ENCODE results near the gene NR4A3. TPM values are rescaled to one million over a fixed set of nuclear protein-coding genes. Genes with fewer than 3 reads are reported as not detected.
A peak's percentile ranks its signal among the peaks of the same experiment; 100 is the strongest.

NR4A3 gene
- total RNA-seq, 1 donor from 2014 or later = not detected

DNA sequence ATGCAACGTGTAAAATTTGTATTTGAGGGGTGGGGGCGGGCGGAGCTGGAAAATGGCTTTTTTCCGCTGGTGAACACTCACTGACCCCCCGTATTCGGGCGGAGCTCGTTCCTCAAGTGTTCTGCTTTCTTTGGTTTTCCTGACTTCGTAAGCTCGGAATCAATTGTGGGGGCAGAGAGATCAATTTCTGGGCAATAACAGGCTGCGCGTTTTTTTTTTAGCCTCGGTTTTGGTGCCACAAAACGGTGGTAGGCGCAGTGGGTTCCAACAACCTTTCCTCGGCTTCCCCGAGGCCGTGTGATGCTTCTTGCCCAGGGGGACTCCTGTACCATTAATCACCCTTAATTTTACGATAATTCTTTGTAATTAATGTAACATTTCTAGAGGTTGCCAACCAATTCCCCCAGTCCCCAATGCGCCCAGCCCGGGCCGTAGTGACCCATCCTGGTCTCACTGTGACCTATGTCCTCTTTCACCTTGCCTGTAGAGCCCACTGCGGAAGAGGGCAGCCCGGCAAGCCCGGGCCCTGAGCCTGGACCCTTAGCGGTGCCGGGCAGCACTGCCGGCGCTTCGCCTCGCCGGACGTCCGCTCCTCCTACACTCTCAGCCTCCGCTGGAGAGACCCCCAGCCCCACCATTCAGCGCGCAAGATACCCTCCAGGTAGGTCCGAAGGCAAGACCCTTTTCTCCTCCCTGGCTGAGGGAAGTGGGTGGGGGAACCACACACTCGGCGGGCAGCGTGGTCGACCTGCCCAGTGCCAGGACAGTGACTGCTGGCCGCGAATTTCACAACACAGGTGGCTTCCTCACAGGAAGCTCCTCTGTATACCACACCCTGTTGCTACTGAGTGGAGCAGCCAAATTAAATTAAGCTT is 3.7 kb downstream of the NR4A3 start:
- H3K4me3 ChIP-seq (ENCODE audit: low read depth, low read length) = peak overlapping the region; percentile 89
- TF ChIP-seq CTCF (conservative IDR thresholded peaks at IDR 0.05; ENCODE audit: low read depth, low read length) = no peak
- no peak for DNase-seq (ENCODE audit: low read depth)

DNA sequence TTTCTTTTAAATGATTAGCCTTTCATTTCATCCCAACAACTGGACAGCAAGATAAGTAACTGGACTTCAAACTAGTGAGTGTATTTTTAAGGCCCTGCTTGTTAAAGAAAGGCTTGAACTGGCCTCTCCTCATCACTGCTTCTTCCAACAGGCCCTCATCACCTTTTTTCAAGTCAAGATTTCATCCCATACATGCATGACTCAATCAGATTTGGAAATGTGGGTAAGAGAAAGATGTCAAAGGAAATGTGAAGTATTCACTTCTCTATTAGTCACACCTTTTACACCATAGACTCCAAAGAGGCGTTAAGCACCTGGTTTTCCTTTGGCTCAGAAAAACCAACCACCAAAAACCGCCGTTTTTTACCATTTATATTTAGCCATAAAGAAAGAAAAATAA is 4.9 kb downstream of the NR4A3 start:
- H3K4me3 ChIP-seq (ENCODE audit: low read depth, low read length) = no peak overlapping the region
- no peak for DNase-seq (ENCODE audit: low read depth)
- TF ChIP-seq CTCF (conservative IDR thresholded peaks at IDR 0.05; ENCODE audit: low read depth, low read length) = no peak

- no peak for TF ChIP-seq CTCF (conservative IDR thresholded peaks at IDR 0.05; ENCODE audit: low read depth, low read length)
- no peak for DNase-seq (ENCODE audit: low read depth)
- no peak overlapping the region for H3K4me3 ChIP-seq (ENCODE audit: low read depth, low read length)
Measured at GRCh38 chr9:99827244-99827643, 5.6 kb downstream of the NR4A3 start.

DNA sequence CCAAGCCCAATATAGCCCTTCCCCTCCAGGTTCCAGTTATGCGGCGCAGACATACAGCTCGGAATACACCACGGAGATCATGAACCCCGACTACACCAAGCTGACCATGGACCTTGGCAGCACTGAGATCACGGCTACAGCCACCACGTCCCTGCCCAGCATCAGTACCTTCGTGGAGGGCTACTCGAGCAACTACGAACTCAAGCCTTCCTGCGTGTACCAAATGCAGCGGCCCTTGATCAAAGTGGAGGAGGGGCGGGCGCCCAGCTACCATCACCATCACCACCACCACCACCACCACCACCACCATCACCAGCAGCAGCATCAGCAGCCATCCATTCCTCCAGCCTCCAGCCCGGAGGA is 6.3 kb downstream of the NR4A3 start:
- H3K4me3 ChIP-seq (ENCODE audit: low read depth, low read length) = no peak overlapping the region
- no peak for DNase-seq (ENCODE audit: low read depth)
- TF ChIP-seq CTCF (conservative IDR thresholded peaks at IDR 0.05; ENCODE audit: low read depth, low read length) = no peak

- H3K4me3 ChIP-seq (ENCODE audit: low read depth, low read length) = no peak overlapping the region
- no peak for DNase-seq (ENCODE audit: low read depth)
- TF ChIP-seq CTCF (conservative IDR thresholded peaks at IDR 0.05; ENCODE audit: low read depth, low read length) = no peak
Measured at GRCh38 chr9:99828417-99829176, 6.9 kb downstream of the NR4A3 start.

DNA sequence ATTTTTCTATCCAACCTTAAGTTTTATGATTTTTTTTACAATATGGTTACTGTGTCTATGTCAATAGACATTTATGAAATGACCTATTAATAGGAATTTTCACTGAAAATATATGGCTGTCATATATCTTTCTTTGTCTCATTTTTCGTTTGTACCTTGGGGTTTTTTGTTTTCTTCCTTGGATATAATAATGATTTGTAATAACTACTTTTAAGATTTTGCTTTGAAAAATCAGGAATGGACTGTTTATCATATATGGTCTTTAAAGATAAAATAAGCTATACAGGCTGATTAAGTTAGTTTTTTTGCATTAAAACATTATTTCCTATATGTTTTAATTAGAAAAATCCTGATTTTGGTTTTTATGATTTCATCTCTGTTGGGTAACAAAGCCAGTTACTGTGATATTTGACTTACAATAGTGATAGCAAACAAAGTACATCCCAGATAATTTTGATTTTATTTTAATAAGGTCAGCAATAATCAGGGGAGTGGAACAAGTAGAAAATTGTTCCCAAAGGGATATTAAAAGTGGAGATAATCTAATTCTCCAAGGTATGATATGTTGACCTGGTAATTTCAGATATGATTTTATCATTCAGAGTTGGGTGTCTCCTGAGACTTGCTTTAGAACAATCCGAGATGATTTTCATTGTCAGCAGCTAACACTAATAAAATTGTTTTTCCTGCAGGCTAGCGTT is 10.3 kb downstream of the NR4A3 start:
- TF ChIP-seq CTCF (conservative IDR thresholded peaks at IDR 0.05; ENCODE audit: low read depth, low read length) = no peak
- DNase-seq (ENCODE audit: low read depth) = no peak
- H3K4me3 ChIP-seq (ENCODE audit: low read depth, low read length) = no peak overlapping the region

Measured in epithelial cell of proximal tubule (primary cell).